CD8-positive, alpha-beta memory T cell (primary cell): ENCODE data around the gene LRRC4C. TPM values are rescaled to one million over a fixed set of nuclear protein-coding genes. Genes with fewer than 3 reads are reported as not detected.

Source experiments
- CTCF ChIA-PET: fragments of 350-600 bp; sonication (Branson Sonifier 250); formaldehyde crosslinking; loops from one replicate; lab custom pipeline; 2021; ENCODE audit warnings: antibody characterized with exemption; lab: Charles Lee
- POLR2A ChIA-PET: fragments of 350-600 bp; sonication (Branson Sonifier 250); formaldehyde crosslinking; loops from one replicate; lab custom pipeline; 2021; ENCODE audit warnings: antibody characterized with exemption; lab: Charles Lee
- DNase-seq, 5 donors: peaks; one replicate each; pipeline versions ENCODE4 v3.0.0 to v3.0.0-alpha.2; 2020 to 2022; ENCODE audit warnings: mixed read lengths in 1 of 5
- H3K27ac ChIP-seq: one replicate; pipeline ENCODE4 v1.7.0; 2013; ENCODE audit warnings: low read depth, mild to moderate bottlenecking, low read length, moderate library complexity
- H3K27me3 ChIP-seq: 2 replicates; pipeline ENCODE4 v1.7.0; 2013; ENCODE audit warnings: low read length, mild to moderate bottlenecking; ENCODE audit not compliant: insufficient read depth, poor library complexity, severe bottlenecking
- H3K36me3 ChIP-seq: 2 replicates; pipeline ENCODE4 v1.7.0; 2013; ENCODE audit warnings: mild to moderate bottlenecking, low read length, moderate library complexity; ENCODE audit not compliant: insufficient read depth
- H3K4me1 ChIP-seq: 2 replicates; pipeline ENCODE4 v1.7.0; 2013; ENCODE audit warnings: mild to moderate bottlenecking, low read length, moderate library complexity; ENCODE audit not compliant: insufficient read depth
- H3K4me3 ChIP-seq: 2 replicates; pipeline ENCODE4 v1.7.0; 2013; ENCODE audit warnings: mild to moderate bottlenecking, low read length
- H3K9me3 ChIP-seq: 2 replicates; pipeline ENCODE4 v1.7.0; 2013; ENCODE audit warnings: mild to moderate bottlenecking, low read length
- H3K27ac Mint-ChIP-seq, 8 donors: one replicate each; pipeline ENCODE4 v1.8.0; 2020 to 2021; ENCODE audit warnings: mixed read lengths in 8 of 8, mild to moderate bottlenecking in 6 of 8, inconsistent platforms in 3 of 8, moderate library complexity in 3 of 8
- H3K27me3 Mint-ChIP-seq, 2 donors: one replicate each; pipeline ENCODE4 v1.8.0; 2020 to 2021; ENCODE audit warnings: mixed read lengths in 2 of 2, mild to moderate bottlenecking in 1 of 2, moderate library complexity in 1 of 2
- H3K36me3 Mint-ChIP-seq, 3 donors: one replicate each; pipeline ENCODE4 v1.8.0; 2020 to 2021; ENCODE audit warnings: mixed read lengths in 3 of 3, inconsistent platforms in 1 of 3, mild to moderate bottlenecking in 1 of 3
- H3K4me1 Mint-ChIP-seq, 3 donors: one replicate each; pipeline ENCODE4 v1.8.0; 2020 to 2021; ENCODE audit warnings: mixed read lengths in 3 of 3, inconsistent platforms in 1 of 3, mild to moderate bottlenecking in 1 of 3
- H3K4me3 Mint-ChIP-seq, 7 donors: one replicate each; pipeline ENCODE4 v1.8.0; 2020 to 2021; ENCODE audit warnings: mixed read lengths in 7 of 7, mild to moderate bottlenecking in 6 of 7, moderate library complexity in 4 of 7, inconsistent platforms in 2 of 7
- H3K9me3 Mint-ChIP-seq, 5 donors: one replicate each; pipeline ENCODE4 v1.8.0; 2020 to 2022; ENCODE audit warnings: mixed read lengths in 5 of 5, mild to moderate bottlenecking in 3 of 5, moderate library complexity in 2 of 5, inconsistent platforms in 1 of 5
- polyA plus RNA-seq: library from polyadenylated mRNA; unstranded; fragments of 300-500 nt; fragmentation: Illumina TruSeq; gene quantifications from one replicate; pipeline ENCODE4 v1.2.3, GENCODE V29; 2021
- total RNA-seq, 2 experiments: library from RNA; stranded (reverse); gene quantifications; one replicate each; pipeline ENCODE4 v1.2.3, GENCODE V29; 2021

Gene LRRC4C
- total and polyA plus RNA-seq, 3 experiments from 2014 or later, result not detected

GRCh38 chr11:40787224-40787623, 672.2 kb downstream of the LRRC4C start:
- no peak overlapping the region for H3K4me3 ChIP-seq
- Mint-ChIP-seq H3K4me3 (no peak overlapping the region), H3K9me3 (peaks cover 3 to 48% (median 20%) of the 10 kb centered on the region in 5 donors), H3K27me3 (no peaks in the 10 kb centered on the region), H3K27ac (no peak overlapping the region), H3K4me1 (no peaks in the 10 kb centered on the region), H3K36me3 (no peaks in the 10 kb centered on the region)
- H3K27ac ChIP-seq, result no peak overlapping the region
- no peaks in the 10 kb centered on the region for H3K9me3 ChIP-seq
- POLR2A ChIA-PET, result no interaction called here
- CTCF ChIA-PET, result no interaction called here
- H3K36me3 ChIP-seq, result no peaks in the 10 kb centered on the region
- H3K4me1 ChIP-seq, result no peaks in the 10 kb centered on the region
- DNase-seq, result no peak
- no peaks in the 10 kb centered on the region for H3K27me3 ChIP-seq

- Histone ChIP-seq H3K36me3 (no peaks in the 10 kb centered on the region), H3K27me3 (no peaks in the 10 kb centered on the region), H3K9me3 (no peaks in the 10 kb centered on the region), H3K4me1 (no peaks in the 10 kb centered on the region), H3K27ac (no peak overlapping the region), H3K4me3 (no peak overlapping the region)
- POLR2A ChIA-PET, result no interaction called here
- no peak for DNase-seq
- peaks cover 7 to 32% (median 15%) of the 10 kb centered on the region in 5 donors for H3K9me3 Mint-ChIP-seq
- CTCF ChIA-PET, result no interaction called here
- H3K4me3 Mint-ChIP-seq, result no peak overlapping the region
- no peaks in the 10 kb centered on the region for H3K27me3 Mint-ChIP-seq
- no peaks in the 10 kb centered on the region for H3K4me1 Mint-ChIP-seq
- no peaks in the 10 kb centered on the region for H3K36me3 Mint-ChIP-seq
- H3K27ac Mint-ChIP-seq, result no peak overlapping the region
These were observed 696.4 kb downstream of the LRRC4C start for GRCh38 chr11:40763046-40763445.

- DNase-seq, result no peak
- Mint-ChIP-seq H3K36me3 (peaks cover 0 to 1% (median 0%) of the 10 kb centered on the region in 3 donors), H3K27me3 (no peaks in the 10 kb centered on the region), H3K9me3 (peaks cover 7 to 30% (median 14%) of the 10 kb centered on the region in 5 donors), H3K4me1 (no peaks in the 10 kb centered on the region), H3K4me3 (no peak overlapping the region), H3K27ac (no peak overlapping the region)
- CTCF ChIA-PET, result no interaction called here
- H3K9me3 ChIP-seq, result no peaks in the 10 kb centered on the region
- H3K27me3 ChIP-seq, result no peaks in the 10 kb centered on the region
- H3K27ac ChIP-seq, result no peak overlapping the region
- H3K36me3 ChIP-seq, result no peaks in the 10 kb centered on the region
- H3K4me3 ChIP-seq, result no peak overlapping the region
- POLR2A ChIA-PET, result no interaction called here
- no peaks in the 10 kb centered on the region for H3K4me1 ChIP-seq
These were observed 700.1 kb downstream of the LRRC4C start for GRCh38 chr11:40759341-40759740.

DNA sequence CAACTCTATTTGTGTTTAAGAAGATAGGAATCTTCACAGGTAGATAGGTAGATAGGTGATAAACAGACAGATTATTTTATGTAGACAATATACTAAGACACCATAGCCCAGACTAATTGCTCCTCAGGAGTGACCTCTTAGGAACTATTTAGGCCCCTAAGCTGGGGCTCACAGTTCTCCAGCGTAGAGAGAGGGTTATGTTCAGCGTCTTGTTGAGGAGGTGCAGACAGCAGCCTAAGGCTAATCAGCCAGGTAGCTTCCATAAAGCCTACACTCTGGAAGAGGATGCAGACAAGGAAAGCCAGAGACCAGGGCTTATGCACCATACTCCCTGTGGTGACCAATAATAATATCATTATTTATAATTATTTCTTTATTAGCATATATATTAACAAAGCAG, 705.2 kb downstream of the LRRC4C start:
- DNase-seq, result no peak
- Histone ChIP-seq H3K4me3 (no peak overlapping the region), H3K27ac (no peak overlapping the region), H3K4me1 (no peaks in the 10 kb centered on the region), H3K36me3 (no peaks in the 10 kb centered on the region), H3K9me3 (no peaks in the 10 kb centered on the region), H3K27me3 (no peaks in the 10 kb centered on the region)
- no peaks in the 10 kb centered on the region for H3K27me3 Mint-ChIP-seq
- H3K4me1 Mint-ChIP-seq, result no peaks in the 10 kb centered on the region
- peaks cover 1 to 50% (median 17%) of the 10 kb centered on the region in 5 donors for H3K9me3 Mint-ChIP-seq
- H3K27ac Mint-ChIP-seq, result no peak overlapping the region
- no peak overlapping the region for H3K4me3 Mint-ChIP-seq
- CTCF ChIA-PET, result no interaction called here
- peaks cover 0 to 1% (median 0%) of the 10 kb centered on the region in 3 donors for H3K36me3 Mint-ChIP-seq
- POLR2A ChIA-PET, result no interaction called here

DNA sequence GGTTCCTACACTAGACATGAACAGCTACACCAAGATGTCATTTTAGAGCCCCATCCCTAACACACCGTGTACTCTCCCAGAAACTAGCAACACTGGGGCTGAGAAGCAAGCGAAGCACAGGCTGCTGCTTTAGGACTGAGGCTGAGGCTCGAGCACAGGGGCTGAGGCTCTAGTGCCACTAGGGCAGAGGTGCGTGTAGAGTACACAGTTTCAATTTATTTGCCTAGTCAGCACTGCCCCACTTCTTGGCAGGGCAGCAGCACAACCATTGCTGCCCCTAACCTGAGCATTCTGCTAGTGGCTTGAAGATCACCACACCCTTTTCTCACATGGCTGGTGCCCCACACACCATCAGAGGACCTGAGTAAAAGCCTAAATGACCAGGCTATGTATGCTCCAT, 713.2 kb downstream of the LRRC4C start:
- Mint-ChIP-seq H3K4me3 (no peak overlapping the region), H3K9me3 (peaks cover 5 to 51% (median 22%) of the 10 kb centered on the region in 5 donors), H3K27ac (no peak overlapping the region), H3K27me3 (no peaks in the 10 kb centered on the region), H3K4me1 (no peaks in the 10 kb centered on the region), H3K36me3 (no peaks in the 10 kb centered on the region)
- Histone ChIP-seq H3K9me3 (peaks cover 14% of the 10 kb centered on the region), H3K4me3 (no peak overlapping the region), H3K27ac (no peak overlapping the region), H3K36me3 (no peaks in the 10 kb centered on the region), H3K4me1 (no peaks in the 10 kb centered on the region), H3K27me3 (no peaks in the 10 kb centered on the region)
- POLR2A ChIA-PET, result no interaction called here
- no peak for DNase-seq
- CTCF ChIA-PET, result no interaction called here

GRCh38 chr11:40732132-40732531, 727.3 kb downstream of the LRRC4C start:
- ChIA-PET POLR2A (no interaction called here), CTCF (no interaction called here)
- peaks cover 0 to 2% (median 0%) of the 10 kb centered on the region in 3 donors for H3K36me3 Mint-ChIP-seq
- Histone ChIP-seq H3K27me3 (no peaks in the 10 kb centered on the region), H3K9me3 (no peaks in the 10 kb centered on the region), H3K27ac (no peak overlapping the region), H3K36me3 (no peaks in the 10 kb centered on the region), H3K4me3 (no peak overlapping the region), H3K4me1 (no peaks in the 10 kb centered on the region)
- no peak overlapping the region for H3K4me3 Mint-ChIP-seq
- no peak overlapping the region for H3K27ac Mint-ChIP-seq
- no peak for DNase-seq
- H3K4me1 Mint-ChIP-seq, result no peaks in the 10 kb centered on the region
- H3K9me3 Mint-ChIP-seq, result peaks cover 10 to 36% (median 23%) of the 10 kb centered on the region in 5 donors
- H3K27me3 Mint-ChIP-seq, result no peaks in the 10 kb centered on the region

DNA sequence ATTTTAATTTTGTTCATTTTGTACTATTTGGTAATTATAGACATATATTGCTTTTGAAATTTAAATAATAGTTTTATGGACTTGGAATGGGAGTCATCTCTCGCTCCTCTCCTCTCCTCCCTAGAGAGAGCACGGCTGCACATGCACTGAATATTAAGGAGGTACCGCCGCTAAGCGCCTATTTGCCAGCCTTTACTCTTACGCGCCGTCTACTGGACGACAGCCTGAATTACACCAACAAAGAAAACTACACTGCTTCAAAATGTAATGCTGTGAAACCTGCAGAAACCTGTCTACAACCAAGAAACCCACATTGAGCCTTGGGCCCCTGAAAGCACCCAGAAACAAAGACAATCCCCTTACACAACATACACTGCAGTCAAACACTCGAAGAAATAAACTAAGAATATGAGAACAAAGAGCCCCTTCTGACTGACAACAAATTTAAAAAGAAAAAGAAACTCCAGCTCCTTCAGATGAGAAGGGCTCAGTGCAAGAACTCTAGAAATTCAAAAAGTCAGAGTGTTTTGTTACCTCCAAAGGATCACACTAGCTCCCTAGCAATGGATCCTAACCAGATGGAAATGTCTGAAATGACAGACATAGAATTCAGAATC, 737.2 kb downstream of the LRRC4C start:
- H3K27me3 ChIP-seq, result no peaks in the 10 kb centered on the region
- Mint-ChIP-seq H3K36me3 (no peaks in the 10 kb centered on the region), H3K4me3 (no peak overlapping the region), H3K9me3 (peaks cover 10 to 46% (median 29%) of the 10 kb centered on the region in 5 donors), H3K27me3 (no peaks in the 10 kb centered on the region), H3K27ac (no peak overlapping the region), H3K4me1 (no peaks in the 10 kb centered on the region)
- H3K4me1 ChIP-seq, result no peaks in the 10 kb centered on the region
- H3K9me3 ChIP-seq, result no peaks in the 10 kb centered on the region
- H3K27ac ChIP-seq, result no peak overlapping the region
- no peaks in the 10 kb centered on the region for H3K36me3 ChIP-seq
- no peak overlapping the region for H3K4me3 ChIP-seq
- POLR2A ChIA-PET, result no interaction called here
- DNase-seq, result no peak
- CTCF ChIA-PET, result no interaction called here

- POLR2A ChIA-PET, result no interaction called here
- Mint-ChIP-seq H3K27me3 (no peaks in the 10 kb centered on the region), H3K9me3 (peaks cover 3 to 41% (median 8%) of the 10 kb centered on the region in 5 donors), H3K4me3 (no peak overlapping the region), H3K27ac (no peak overlapping the region), H3K4me1 (no peaks in the 10 kb centered on the region), H3K36me3 (no peaks in the 10 kb centered on the region)
- no peaks in the 10 kb centered on the region for H3K9me3 ChIP-seq
- no peaks in the 10 kb centered on the region for H3K4me1 ChIP-seq
- H3K4me3 ChIP-seq, result no peak overlapping the region
- H3K27ac ChIP-seq, result no peak overlapping the region
- CTCF ChIA-PET, result no interaction called here
- no peaks in the 10 kb centered on the region for H3K27me3 ChIP-seq
- no peaks in the 10 kb centered on the region for H3K36me3 ChIP-seq
- DNase-seq, result no peak
These were observed 742.9 kb downstream of the LRRC4C start for GRCh38 chr11:40716344-40717130.
